ENCODE results near the gene ACTR3.

ACTR3 gene

GRCh38 chr2:113966171-113966570, 76.3 kb downstream of the ACTR3 start:
- DNase-seq (ENCODE audit: low spot score): no peak

GRCh38 chr2:113966832-113967231, 76.9 kb downstream of the ACTR3 start:
- DNase-seq (ENCODE audit: low spot score): no peak

GRCh38 chr2:113967272-113967671, 77.4 kb downstream of the ACTR3 start:
- no peak for DNase-seq (ENCODE audit: low spot score)

- DNase-seq (ENCODE audit: low spot score): no peak
Observed at GRCh38 chr2:113972766-113973165, 82.9 kb downstream of the ACTR3 start.

- DNase-seq (ENCODE audit: low spot score): no peak
Observed at GRCh38 chr2:113973810-113974209, 83.9 kb downstream of the ACTR3 start.

- DNase-seq (ENCODE audit: low spot score): no peak
Observed at GRCh38 chr2:113974727-113975126, 84.8 kb downstream of the ACTR3 start.

- no peak for DNase-seq (ENCODE audit: low spot score)
Observed at GRCh38 chr2:113976277-113976928, 86.5 kb downstream of the ACTR3 start.

- no peak for DNase-seq (ENCODE audit: low spot score)
Observed at GRCh38 chr2:113977060-113977659, 87.3 kb downstream of the ACTR3 start.

GRCh38 chr2:113977660-113978523, 88.0 kb downstream of the ACTR3 start:
- DNase-seq (ENCODE audit: low spot score): peak; percentile 31

- no peak for DNase-seq (ENCODE audit: low spot score)
Observed at GRCh38 chr2:113978524-113979190, 88.8 kb downstream of the ACTR3 start.

- no peak for DNase-seq (ENCODE audit: low spot score)
Observed at GRCh38 chr2:113979191-113980128, 89.6 kb downstream of the ACTR3 start.

GRCh38 chr2:113980946-113981345, 91.1 kb downstream of the ACTR3 start:
- no peak for DNase-seq (ENCODE audit: low spot score)

- no peak for DNase-seq (ENCODE audit: low spot score)
Observed at GRCh38 chr2:113981404-113982134, 91.7 kb downstream of the ACTR3 start.

- no peak for DNase-seq (ENCODE audit: low spot score)
Observed at GRCh38 chr2:113985554-113986397, 95.9 kb downstream of the ACTR3 start.

GRCh38 chr2:113986762-113987290, 96.9 kb downstream of the ACTR3 start:
- DNase-seq (ENCODE audit: low spot score): no peak

GRCh38 chr2:113992090-113992489, 102.2 kb downstream of the ACTR3 start:
- no peak for DNase-seq (ENCODE audit: low spot score)

- DNase-seq (ENCODE audit: low spot score): no peak
Observed at GRCh38 chr2:113996671-113997594, 107.0 kb downstream of the ACTR3 start.

- DNase-seq (ENCODE audit: low spot score): no peak
Observed at GRCh38 chr2:114001152-114001551, 111.3 kb downstream of the ACTR3 start.

Data from RKO (cell line).